SK-N-SH (cell line): ENCODE results near the gene C13orf42. TPM values are rescaled to one million over a fixed set of nuclear protein-coding genes. Genes with fewer than 3 reads are reported as not detected.
"Not testable (repeated sequence)": the region's sequence is repeated elsewhere in the genome, so short reads cannot be mapped to it uniquely, and the experiment has no call there.

ENCODE experiments used
- CTCF ChIA-PET: fragments of 300-600, 350-600 bp; formaldehyde crosslinking; extraction: SDS; loops from one replicate; lab custom pipeline; 2021; lab: Yijun Ruan, JAX
- POLR2A ChIA-PET: fragments of 350-600 bp; sonication (Branson Sonifier 250); formaldehyde crosslinking; extraction: SDS; loops from one replicate; lab custom pipeline; 2020; ENCODE audit warnings: antibody characterized with exemption, inconsistent platforms; lab: Yijun Ruan, JAX
- DNase-seq: peaks from one replicate; pipeline ENCODE4 v3.0.0; 2012
- H2AFZ ChIP-seq: fragments of 200-600 bp; sonication (generic); 2 replicates; pipeline ENCODE4 v1.8.1; 2016; ENCODE audit warnings: antibody characterized with exemption, mild to moderate bottlenecking, low read depth
- H3F3A ChIP-seq: fragments of 200-600 bp; sonication (generic); replicated peaks from 2 replicates; pipeline ENCODE3; 2016; ENCODE audit warnings: antibody characterized with exemption, mild to moderate bottlenecking; ENCODE audit not compliant: insufficient read depth
- H3K27ac ChIP-seq, 2 experiments: fragments of 200-500 bp in 1 of 2; fragments of 200-600 bp in 1 of 2; sonication (Bioruptor generic) in 1 of 2; sonication (generic), shearing (Covaris generic) in 1 of 2; 2 replicates each; pipeline versions ENCODE4 v1.5.1 to v1.6.1; 2014 to 2016; ENCODE audit warnings: low read depth in 2 of 2, inconsistent platforms in 1 of 2, low read length in 1 of 2, mild to moderate bottlenecking in 1 of 2, mixed read lengths in 1 of 2
- H3K27me3 ChIP-seq: fragments of 200-600 bp; sonication (generic), shearing (Covaris generic); 2 replicates; pipeline ENCODE4 v1.6.1; 2016; ENCODE audit warnings: mixed run types; ENCODE audit not compliant: insufficient read depth
- H3K36me3 ChIP-seq, 2 experiments: fragments of 200-500 bp in 1 of 2; fragments of 200-600 bp in 1 of 2; sonication (Bioruptor generic) in 1 of 2; sonication (generic) in 1 of 2; replicated peaks in 1 of 2; 2 replicates each; pipeline versions ENCODE3 to v1.5.1; 2014 to 2016; ENCODE audit warnings: low read length in 1 of 2, mild to moderate bottlenecking in 1 of 2; ENCODE audit not compliant: insufficient read depth in 2 of 2, control insufficient read depth in 1 of 2
- H3K4me1 ChIP-seq, 2 experiments: fragments of 200-500 bp in 1 of 2; fragments of 200-600 bp in 1 of 2; sonication (Bioruptor generic) in 1 of 2; sonication (generic), shearing (Covaris generic) in 1 of 2; 2 replicates each; pipeline versions ENCODE4 v1.5.1 to v1.6.1; 2014 to 2016; ENCODE audit warnings: low read depth in 1 of 2, low read length in 1 of 2, mixed run types in 1 of 2; ENCODE audit not compliant: insufficient read depth in 2 of 2, control insufficient read depth in 1 of 2
- H3K4me2 ChIP-seq: fragments of 200-600 bp; sonication (generic), shearing (Covaris generic); 2 replicates; pipeline ENCODE4 v1.6.1; 2017; ENCODE audit warnings: mixed run types
- H3K4me3 ChIP-seq, 2 experiments: fragments of 200-500 bp in 1 of 2; fragments of 200-600 bp in 1 of 2; sonication (Bioruptor generic) in 1 of 2; sonication (generic), shearing (Covaris generic) in 1 of 2; 2 replicates each; pipeline versions ENCODE4 v1.5.1 to v1.8.1; 2014 to 2016; ENCODE audit warnings: low read depth in 2 of 2, inconsistent platforms in 1 of 2, low read length in 1 of 2, mild to moderate bottlenecking in 1 of 2, mixed read lengths in 1 of 2, moderate library complexity in 1 of 2
- H3K79me2 ChIP-seq: fragments of 200-600 bp; sonication (generic); 2 replicates; pipeline ENCODE4 v1.8.1; 2017; ENCODE audit warnings: mild to moderate bottlenecking; ENCODE audit not compliant: insufficient read depth
- H3K9ac ChIP-seq: fragments of 200-600 bp; sonication (generic); 2 replicates; pipeline ENCODE4 v1.6.1; 2017; ENCODE audit warnings: mixed run types
- H3K9me2 ChIP-seq: fragments of 200-600 bp; sonication (generic); 2 replicates; pipeline ENCODE4 v1.6.1; 2017; ENCODE audit warnings: mixed run types
- H3K9me3 ChIP-seq: fragments of 200-600 bp; sonication (generic); 2 replicates; pipeline ENCODE4 v1.6.1; 2017; ENCODE audit warnings: mixed run types, mild to moderate bottlenecking, moderate library complexity
- H4K20me1 ChIP-seq: fragments of 200-600 bp; sonication (generic); 2 replicates; pipeline ENCODE4 v1.6.1; 2017; ENCODE audit warnings: mild to moderate bottlenecking, mixed run types; ENCODE audit not compliant: insufficient read depth
- FOXM1 ChIP-seq: IDR thresholded peaks from 2 replicates; pipeline ENCODE4 v1.4.0; 2012; ENCODE audit warnings: low read depth, mild to moderate bottlenecking
- GABPA ChIP-seq: IDR thresholded peaks from 2 replicates; pipeline ENCODE4 v1.4.0; 2012; ENCODE audit warnings: low read depth, mild to moderate bottlenecking
- GATA2 ChIP-seq: sonication (generic); formaldehyde crosslinking; IDR thresholded peaks from 2 replicates; pipeline ENCODE4 v1.5.0; 2020; ENCODE audit warnings: mild to moderate bottlenecking, missing genetic modification reagents
- IRF3 ChIP-seq: fragments of 150-350 bp; IDR thresholded peaks from 2 replicates; pipeline ENCODE4 v1.6.1; 2016; ENCODE audit warnings: mild to moderate bottlenecking, low read depth, low read length
- MXI1 ChIP-seq: IDR thresholded peaks from 2 replicates; pipeline ENCODE4 v1.6.1; 2012; ENCODE audit warnings: mild to moderate bottlenecking, low read depth, low read length, improper control_type of control experiment
- PBX3 ChIP-seq: IDR thresholded peaks from 2 replicates; pipeline ENCODE4; 2012
- RAD21 ChIP-seq: IDR thresholded peaks from 2 replicates; pipeline ENCODE4 v1.6.1; 2012; ENCODE audit warnings: mild to moderate bottlenecking, low read length
- RFX5 ChIP-seq: IDR thresholded peaks from 2 replicates; pipeline ENCODE4 v1.6.1; 2012; ENCODE audit warnings: mild to moderate bottlenecking, improper control_type of control experiment, low read length
- TEAD4 ChIP-seq: IDR thresholded peaks from 2 replicates; pipeline ENCODE4 v1.4.0; 2012; ENCODE audit warnings: mild to moderate bottlenecking, borderline replicate concordance; ENCODE audit not compliant: insufficient read depth
- USF1 ChIP-seq: IDR thresholded peaks from 2 replicates; pipeline ENCODE4 v1.4.0; 2012; ENCODE audit warnings: low read depth, borderline replicate concordance
- WGBS: methylation state at CpG from one replicate; pipeline ENCODE4 v1.1.6; 2017; ENCODE audit warnings: low lambda C conversion rate; 5-methylcytosine and 5-hydroxymethylcytosine counted together
- polyA plus RNA-seq, 3 experiments: library from polyadenylated mRNA; depleted of rRNA; stranded (reverse); fragments of >200 nt; gene quantifications; 2 replicates each; pipeline ENCODE4 v1.2.3, GENCODE V29; 2012
- TF ChIP-seq, protein P1 (sequence below): fragments of 150-350 bp; IDR thresholded peaks from 2 replicates; pipeline ENCODE4 v1.6.1; 2017; ENCODE audit warnings: antibody characterized with exemption, low read length, low read depth, borderline replicate concordance

C13orf42 gene
- polyA plus RNA-seq, 1 of the 3 experiments (the other 2 are of a cell fraction): not detected

DNA sequence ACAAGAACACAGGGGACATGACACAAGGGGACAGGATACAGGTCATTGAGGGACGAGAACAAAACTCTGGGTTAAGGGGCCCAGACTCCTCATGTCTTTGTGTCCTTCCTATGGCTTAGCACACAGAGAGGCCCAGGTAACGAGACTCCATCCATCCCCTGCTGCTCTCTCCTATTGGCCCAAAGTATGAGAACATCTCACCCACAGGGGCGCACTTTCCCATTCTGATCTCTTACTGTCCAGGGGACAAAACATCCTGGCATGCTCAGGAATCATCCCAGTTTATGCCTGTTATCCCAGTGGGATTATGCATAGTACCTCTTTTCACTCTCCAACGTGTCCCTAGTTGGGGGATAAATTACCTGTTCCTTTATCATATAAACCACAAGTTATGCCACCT, 19.2 kb downstream of the C13orf42 start:
- no peaks in the 10 kb centered on the region for H3K79me2 ChIP-seq
- no peak for TF ChIP-seq IRF3
- TF ChIP-seq MXI1: no peak
- no peak for TF ChIP-seq GABPA
- no peak for TF ChIP-seq PBX3
- TF ChIP-seq, protein P1, sequence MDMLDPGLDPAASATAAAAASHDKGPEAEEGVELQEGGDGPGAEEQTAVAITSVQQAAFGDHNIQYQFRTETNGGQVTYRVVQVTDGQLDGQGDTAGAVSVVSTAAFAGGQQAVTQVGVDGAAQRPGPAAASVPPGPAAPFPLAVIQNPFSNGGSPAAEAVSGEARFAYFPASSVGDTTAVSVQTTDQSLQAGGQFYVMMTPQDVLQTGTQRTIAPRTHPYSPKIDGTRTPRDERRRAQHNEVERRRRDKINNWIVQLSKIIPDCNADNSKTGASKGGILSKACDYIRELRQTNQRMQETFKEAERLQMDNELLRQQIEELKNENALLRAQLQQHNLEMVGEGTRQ: no peak
- no peak for TF ChIP-seq TEAD4
- TF ChIP-seq RAD21: no peak
- no peak for TF ChIP-seq RFX5
- no peak for TF ChIP-seq GATA2 (CRISPR knock-in tag)
- TF ChIP-seq, all 33 proteins: peak for 0
- Histone ChIP-seq H2AFZ (no peak overlapping the region), H3K27me3 (peaks cover 10% of the 10 kb centered on the region; the same call in 1 of the 2 replicates), H3K9me2 (no peaks in the 10 kb centered on the region), H3K9me3 (no peaks in the 10 kb centered on the region), H3K4me3 (no peak overlapping the region), H3K36me3 (no peaks in the 10 kb centered on the region), H3K27ac (no peak overlapping the region), H3F3A (no peaks in the 10 kb centered on the region), H3K9ac (no peak overlapping the region), H3K4me1 (no peaks in the 10 kb centered on the region), H3K4me2 (no peak overlapping the region), H4K20me1 (no peaks in the 10 kb centered on the region)
- ChIA-PET POLR2A (no interaction called here), CTCF (no interaction called here)
- no peak for DNase-seq
- 34% methylated on average over 4 of the region's 4 CpGs for WGBS

- Histone ChIP-seq H3K4me2 (no peak overlapping the region), H3K9me2 (no peaks in the 10 kb centered on the region), H4K20me1 (no peaks in the 10 kb centered on the region), H3K27ac (no peak overlapping the region), H3K9ac (no peak overlapping the region), H3K4me3 (no peak overlapping the region), H3K9me3 (no peaks in the 10 kb centered on the region), H3K27me3 (no peaks in the 10 kb centered on the region; the same call in 1 of the 2 replicates), H3K4me1 (no peaks in the 10 kb centered on the region), H3K79me2 (no peaks in the 10 kb centered on the region), H2AFZ (no peak overlapping the region), H3K36me3 (no peaks in the 10 kb centered on the region), H3F3A (no peaks in the 10 kb centered on the region)
- CTCF ChIA-PET: interaction anchor here (1.6 kb wide), 1 partner anchor 15 kb away, joined by 7 read pairs; no protein-coding TSS in a partner anchor
- POLR2A ChIA-PET: no interaction called here
- 0% methylated on average over 1 of the region's 5 CpGs for WGBS
- TF ChIP-seq TEAD4 (no peak), USF1 (no peak), FOXM1 (no peak)
- no peak for DNase-seq
Observed at GRCh38 chr13:51083706-51084105, 27.4 kb downstream of the C13orf42 start.

- H3K9me2 ChIP-seq, H3K79me2 ChIP-seq, H4K20me1 ChIP-seq, H3K4me1 ChIP-seq, H3K27ac ChIP-seq, H2AFZ ChIP-seq, H3K4me2 ChIP-seq, DNase-seq, POLR2A ChIA-PET, H3K36me3 ChIP-seq, H3K4me3 ChIP-seq, H3K27me3 ChIP-seq, H3K9me3 ChIP-seq, H3K9ac ChIP-seq, H3F3A ChIP-seq: not testable (repeated sequence)
- WGBS: 57% methylated on average over 5 of the region's 23 CpGs
- CTCF ChIA-PET: interaction anchor here (1.9 kb wide), 1 partner anchor 12 kb away, joined by 8 read pairs; no protein-coding TSS in a partner anchor
Observed at GRCh38 chr13:51080478-51081065, 30.5 kb downstream of the C13orf42 start.
